ENCODE data around the gene ESYT2.

- no peak for TF ChIP-seq CTCF (IDR thresholded peaks at IDR 0.05; ENCODE audit: insufficient read depth, low read depth, low read length)
- no peak for TF ChIP-seq EZH2 (IDR thresholded peaks at IDR 0.05; ENCODE audit: insufficient read depth, low read length)
Observed at GRCh38 chr7:158746957-158747356, 82.4 kb downstream of the ESYT2 start.

Measured in astrocyte (in vitro differentiated cells and primary cell).